Activated T-helper 17 cell treated with anti-CD3 and anti-CD28 coated beads, Interleukin-2, amount 50 U/mL, for 72 hours (primary cell): Measurements from ENCODE around the gene KRTAP10-6. TPM values are rescaled to one million over a fixed set of nuclear protein-coding genes. Genes with fewer than 3 reads are reported as not detected.
"Not testable (repeated sequence)": the region's sequence is repeated elsewhere in the genome, so short reads cannot be mapped to it uniquely, and the experiment has no call there.

Source experiments
- ATAC-seq: fragments of 150-1000 bp; cut with Tn5 transposase; replicated peaks from 2 replicates; pipeline ENCODE4 v1.10.0; 2021; ENCODE audit warnings: mild to moderate bottlenecking, moderate library complexity
- H3K27ac Mint-ChIP-seq: one replicate; pipeline ENCODE4 v1.8.0; 2022; ENCODE audit warnings: mixed read lengths
- H3K27me3 Mint-ChIP-seq: one replicate; pipeline ENCODE4 v1.8.0; 2022; ENCODE audit warnings: mixed read lengths
- H3K36me3 Mint-ChIP-seq: one replicate; pipeline ENCODE4 v1.8.0; 2022; ENCODE audit warnings: low read depth, mild to moderate bottlenecking, mixed read lengths
- H3K4me1 Mint-ChIP-seq: one replicate; pipeline ENCODE4 v1.8.0; 2022; ENCODE audit warnings: mixed read lengths
- H3K4me3 Mint-ChIP-seq: one replicate; pipeline ENCODE4 v1.8.0; 2022; ENCODE audit warnings: mild to moderate bottlenecking, mixed read lengths
- H3K9me3 Mint-ChIP-seq: one replicate; pipeline ENCODE4 v1.8.0; 2022; ENCODE audit warnings: mixed read lengths
- total RNA-seq, 2 donors: library from RNA; stranded (reverse); gene quantifications; one replicate each; pipeline ENCODE4 v1.2.3, GENCODE V29; 2022

KRTAP10-6 gene
- total RNA-seq = not detected

DNA sequence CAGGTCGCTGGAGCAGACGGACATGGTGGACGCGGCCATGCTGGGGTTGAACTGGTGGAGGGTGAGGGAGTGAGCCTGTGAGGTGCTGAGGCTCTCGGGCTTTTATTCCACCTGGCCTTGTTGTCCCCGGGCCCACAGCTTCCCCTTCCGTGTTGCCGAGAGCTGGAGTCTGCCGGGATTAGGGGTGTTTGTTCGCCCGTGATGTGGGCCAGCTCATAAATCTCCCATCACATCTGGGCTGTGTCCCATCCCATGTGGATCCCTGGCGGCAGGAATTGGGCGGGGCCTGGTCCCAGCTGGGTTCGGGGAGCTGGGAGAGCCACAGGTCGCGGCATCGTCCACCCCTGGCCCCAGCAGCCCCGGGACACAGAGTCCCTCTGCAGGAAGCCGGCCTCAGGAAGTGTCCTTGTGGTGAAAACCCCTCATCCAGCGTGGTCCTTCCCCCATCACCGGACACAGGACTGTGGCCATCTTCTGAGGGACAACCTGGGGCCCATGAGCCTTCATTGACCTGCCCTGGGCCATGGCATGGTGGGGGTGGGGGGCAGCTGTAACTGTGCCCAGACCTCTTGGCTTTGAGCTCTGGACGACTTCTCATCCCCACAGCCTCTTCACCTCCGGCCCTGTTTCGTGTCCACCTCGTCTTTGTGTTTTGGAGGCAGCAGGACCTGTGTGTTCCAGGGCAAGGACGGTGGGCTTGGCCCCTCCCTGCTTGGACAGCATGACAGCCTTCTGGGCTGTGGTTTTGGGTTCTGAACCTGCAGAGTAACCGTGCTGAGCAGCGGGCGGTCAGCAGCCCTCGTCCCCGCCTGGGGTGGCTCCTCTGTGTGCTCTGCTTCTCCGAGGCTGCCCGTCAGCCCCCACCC, at the start of gene KRTAP10-6:
Gene KRTAP10-6 (minus strand): TSS at position 60 of the 866 bp plus-strand sequence. CDS start 21 bp downstream, at position 39.
- Mint-ChIP-seq H3K27ac (no peak within 1 kb of the TSS), H3K9me3 (no peaks in the 10 kb centered on the region), H3K36me3 (no peaks in the 10 kb centered on the region), H3K27me3 (peaks cover 3% of the 10 kb centered on the region), H3K4me3 (no peak within 1 kb of the TSS), H3K4me1 (no peaks in the 10 kb centered on the region)
- ATAC-seq = no peak

DNA sequence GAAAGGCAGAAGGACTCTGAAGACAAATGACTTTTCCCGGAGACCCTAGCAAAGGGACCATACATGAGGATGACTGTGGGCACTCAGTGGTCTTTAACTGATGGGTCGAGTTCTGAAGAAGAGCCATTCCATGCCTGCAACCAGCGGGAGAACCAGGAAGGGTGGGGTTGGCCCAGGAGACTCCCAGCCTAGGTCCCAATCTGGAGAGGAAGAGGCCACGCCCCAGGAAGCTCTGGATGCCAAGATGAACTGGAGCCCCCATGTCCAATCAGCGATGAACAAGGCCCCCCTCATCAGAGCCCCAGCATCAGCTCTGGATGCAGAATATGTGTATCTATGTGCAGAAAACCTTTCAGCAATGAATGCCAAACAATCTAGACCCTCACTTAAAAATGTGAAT, 48.5 kb upstream of the KRTAP10-6 start:
- no peak overlapping the region for H3K4me3 Mint-ChIP-seq
- H3K9me3 Mint-ChIP-seq = peaks cover 25% of the 10 kb centered on the region
- no peak overlapping the region for H3K27ac Mint-ChIP-seq
- no peak for ATAC-seq
- H3K4me1 Mint-ChIP-seq = peaks cover 5% of the 10 kb centered on the region
- no peaks in the 10 kb centered on the region for H3K36me3 Mint-ChIP-seq
- H3K27me3 Mint-ChIP-seq = peaks cover 10% of the 10 kb centered on the region

DNA sequence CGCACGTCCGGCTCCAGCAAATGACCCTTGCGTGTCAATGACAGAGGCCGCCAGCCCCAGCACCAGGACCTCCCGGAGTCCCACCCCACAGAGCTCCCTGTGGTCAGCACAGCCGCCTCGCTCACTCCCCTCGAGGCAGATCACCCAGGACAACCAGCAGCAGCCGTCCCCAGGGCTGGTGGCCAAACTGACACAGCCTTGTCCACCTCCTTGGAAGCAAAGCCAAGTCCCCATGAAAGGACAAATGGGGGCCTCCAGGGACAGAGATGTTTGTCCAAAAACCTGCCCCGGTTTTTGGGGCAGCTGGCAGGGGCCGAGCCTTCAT, 47.0 kb upstream of the KRTAP10-6 start:
- H3K27ac Mint-ChIP-seq = no peak overlapping the region
- peaks cover 5% of the 10 kb centered on the region for H3K4me1 Mint-ChIP-seq
- ATAC-seq = no peak
- no peak overlapping the region for H3K4me3 Mint-ChIP-seq
- H3K9me3 Mint-ChIP-seq = peaks cover 17% of the 10 kb centered on the region
- no peaks in the 10 kb centered on the region for H3K36me3 Mint-ChIP-seq
- peaks cover 10% of the 10 kb centered on the region for H3K27me3 Mint-ChIP-seq

DNA sequence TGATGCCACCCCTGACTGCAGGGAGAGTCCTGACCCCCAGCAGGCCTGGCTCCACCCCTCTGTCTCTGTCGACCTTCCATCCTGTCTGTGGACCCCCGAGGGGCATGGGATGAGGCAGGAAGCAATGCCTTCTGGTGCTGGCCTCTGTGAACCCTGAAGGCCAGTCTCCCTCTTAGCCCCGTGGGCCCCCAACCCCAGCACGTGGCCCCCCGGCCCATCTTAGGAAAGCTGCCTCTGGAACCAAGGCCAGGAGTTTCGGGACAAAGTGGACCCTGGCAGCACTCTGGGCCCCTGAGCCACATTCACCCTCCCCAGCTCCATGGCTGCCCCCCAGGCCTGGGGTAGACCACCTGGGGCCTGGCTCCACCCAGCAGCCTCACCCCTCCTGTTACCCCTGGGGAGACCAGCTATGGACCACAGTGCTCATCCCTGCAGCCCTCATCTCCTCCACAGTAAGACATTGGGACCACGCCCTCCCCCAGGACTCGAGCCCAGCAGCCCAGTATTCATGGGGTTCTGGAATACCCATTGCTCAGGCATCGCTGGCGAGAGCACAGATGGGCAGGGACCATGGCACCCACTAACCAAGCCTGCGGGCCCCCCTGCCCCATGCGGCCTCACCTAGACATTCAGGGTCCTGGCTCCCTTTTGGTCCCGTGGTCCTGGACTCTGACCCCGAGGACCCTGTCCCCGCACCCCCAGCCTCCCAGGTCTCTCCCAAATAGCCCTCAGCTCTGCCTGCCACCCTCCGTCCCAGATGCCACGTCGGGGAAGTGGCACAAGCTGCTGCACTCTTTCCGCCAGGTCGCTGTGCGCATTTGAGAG, 46.4 kb upstream of the KRTAP10-6 start:
- not testable (repeated sequence) for ATAC-seq, H3K36me3 Mint-ChIP-seq, H3K4me1 Mint-ChIP-seq, H3K27ac Mint-ChIP-seq, H3K27me3 Mint-ChIP-seq, H3K4me3 Mint-ChIP-seq
- peaks cover 13% of the 10 kb centered on the region for H3K9me3 Mint-ChIP-seq

DNA sequence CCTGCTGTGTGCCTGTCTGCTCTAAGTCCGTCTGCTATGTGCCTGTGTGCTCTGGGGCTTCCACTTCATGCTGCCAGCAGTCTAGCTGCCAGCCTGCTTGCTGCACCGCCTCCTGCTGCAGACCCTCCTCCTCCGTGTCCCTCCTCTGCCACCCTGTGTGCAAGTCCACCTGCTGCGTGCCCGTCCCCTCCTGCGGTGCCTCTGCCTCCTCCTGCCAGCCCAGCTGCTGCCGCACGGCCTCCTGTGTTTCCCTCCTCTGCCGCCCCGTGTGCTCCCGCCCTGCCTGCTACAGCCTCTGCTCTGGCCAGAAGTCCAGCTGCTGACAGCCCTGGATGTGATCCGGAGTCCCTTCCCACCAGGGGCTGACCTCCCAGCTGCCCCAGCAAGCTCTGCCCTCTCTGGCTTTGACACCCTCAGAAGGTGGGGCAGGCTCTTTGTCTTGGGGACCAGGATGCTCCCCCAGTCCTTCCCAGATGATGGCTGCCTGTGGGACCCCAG, 45.6 kb upstream of the KRTAP10-6 start:
- H3K36me3 Mint-ChIP-seq, H3K27ac Mint-ChIP-seq, H3K9me3 Mint-ChIP-seq, H3K4me3 Mint-ChIP-seq, ATAC-seq, H3K27me3 Mint-ChIP-seq, H3K4me1 Mint-ChIP-seq: not testable (repeated sequence)

- Mint-ChIP-seq H3K4me3 (no peak within 1 kb of the TSS), H3K4me1 (peaks cover 5% of the 10 kb centered on the region), H3K36me3 (no peaks in the 10 kb centered on the region), H3K27ac (no peak within 1 kb of the TSS), H3K9me3 (peaks cover 9% of the 10 kb centered on the region), H3K27me3 (peaks cover 10% of the 10 kb centered on the region)
- no peak for ATAC-seq
These were observed 44.9 kb upstream of the KRTAP10-6 start, which contains the start of gene KRTAP10-10 for GRCh38 chr21:44637018-44637850. Gene KRTAP10-10, plus strand, starts transcription at chr21:44637356. Its CDS starts 62 bp downstream, at chr21:44637418.

DNA sequence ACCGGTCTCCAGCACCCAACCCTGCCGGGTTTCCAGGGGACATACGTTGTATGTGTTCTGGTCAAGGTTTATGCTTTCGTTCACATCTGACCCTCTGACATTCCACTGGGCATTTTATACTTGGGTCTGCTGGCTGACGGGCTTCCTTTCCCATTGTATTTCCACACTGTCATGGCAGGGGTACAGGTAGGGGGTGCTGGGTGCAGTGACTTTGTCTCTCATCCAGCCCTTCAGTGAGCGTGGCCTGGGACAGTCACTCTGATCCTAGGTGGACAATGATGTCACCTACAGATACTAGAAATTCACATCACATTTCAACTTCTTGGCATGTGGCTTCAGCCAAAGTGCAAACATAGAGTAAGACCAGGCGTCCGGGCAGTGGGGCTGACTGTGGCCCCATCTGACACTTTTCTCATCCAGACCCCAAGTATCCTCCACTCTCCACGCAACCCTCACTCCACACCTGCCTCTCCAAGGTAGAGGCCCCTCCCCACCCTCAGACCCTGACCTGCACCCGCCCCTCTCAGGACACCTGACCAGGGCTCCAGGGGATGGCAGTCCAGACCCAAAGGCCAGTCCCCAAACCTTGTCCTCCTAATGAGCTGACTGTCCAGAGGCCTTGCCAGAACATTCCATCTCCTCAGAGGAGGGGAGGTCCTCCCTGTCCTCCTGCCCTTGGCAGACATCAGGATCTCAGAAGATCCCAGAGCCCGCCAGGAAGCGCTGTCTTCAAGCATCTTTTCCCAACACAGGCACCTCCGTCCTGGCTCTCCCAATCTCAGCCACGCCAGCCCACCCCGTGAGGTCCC, 44.1 kb upstream of the KRTAP10-6 start:
- Mint-ChIP-seq H3K4me3 (no peak overlapping the region), H3K36me3 (no peaks in the 10 kb centered on the region), H3K4me1 (peaks cover 5% of the 10 kb centered on the region), H3K9me3 (peaks cover 15% of the 10 kb centered on the region), H3K27me3 (peaks cover 10% of the 10 kb centered on the region), H3K27ac (no peak overlapping the region)
- no peak for ATAC-seq

DNA sequence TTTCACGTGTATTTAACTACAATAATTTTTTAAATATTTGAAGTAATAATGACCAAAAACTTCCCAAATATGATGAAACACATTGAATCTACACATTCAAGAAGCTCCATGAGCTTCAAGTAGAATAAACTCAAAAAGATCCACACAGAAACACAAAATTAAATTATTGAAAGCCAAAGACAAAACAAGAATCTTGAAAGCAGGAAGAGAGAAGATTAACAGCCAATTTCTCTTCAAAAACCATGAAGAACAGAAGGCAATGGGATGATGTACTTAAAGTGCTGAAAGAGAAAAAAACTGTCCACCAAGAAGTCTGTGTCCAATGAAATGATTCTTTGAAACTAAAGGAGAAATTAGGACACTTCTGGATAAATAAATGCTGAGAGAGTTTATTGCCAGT, 39.8 kb upstream of the KRTAP10-6 start:
- H3K4me1 Mint-ChIP-seq = peaks cover 20% of the 10 kb centered on the region
- peaks cover 26% of the 10 kb centered on the region for H3K9me3 Mint-ChIP-seq
- H3K27me3 Mint-ChIP-seq = no peaks in the 10 kb centered on the region
- no peaks in the 10 kb centered on the region for H3K36me3 Mint-ChIP-seq
- no peak for ATAC-seq
- H3K27ac Mint-ChIP-seq = no peak overlapping the region
- no peak overlapping the region for H3K4me3 Mint-ChIP-seq

GRCh38 chr21:44630440-44630839, 38.1 kb upstream of the KRTAP10-6 start:
- no peak for ATAC-seq
- H3K27ac Mint-ChIP-seq = peak overlapping the region; percentile 11
- H3K4me3 Mint-ChIP-seq = no peak overlapping the region
- H3K27me3 Mint-ChIP-seq = no peaks in the 10 kb centered on the region
- H3K36me3 Mint-ChIP-seq = no peaks in the 10 kb centered on the region
- peaks cover 20% of the 10 kb centered on the region for H3K4me1 Mint-ChIP-seq
- peaks cover 26% of the 10 kb centered on the region for H3K9me3 Mint-ChIP-seq

DNA sequence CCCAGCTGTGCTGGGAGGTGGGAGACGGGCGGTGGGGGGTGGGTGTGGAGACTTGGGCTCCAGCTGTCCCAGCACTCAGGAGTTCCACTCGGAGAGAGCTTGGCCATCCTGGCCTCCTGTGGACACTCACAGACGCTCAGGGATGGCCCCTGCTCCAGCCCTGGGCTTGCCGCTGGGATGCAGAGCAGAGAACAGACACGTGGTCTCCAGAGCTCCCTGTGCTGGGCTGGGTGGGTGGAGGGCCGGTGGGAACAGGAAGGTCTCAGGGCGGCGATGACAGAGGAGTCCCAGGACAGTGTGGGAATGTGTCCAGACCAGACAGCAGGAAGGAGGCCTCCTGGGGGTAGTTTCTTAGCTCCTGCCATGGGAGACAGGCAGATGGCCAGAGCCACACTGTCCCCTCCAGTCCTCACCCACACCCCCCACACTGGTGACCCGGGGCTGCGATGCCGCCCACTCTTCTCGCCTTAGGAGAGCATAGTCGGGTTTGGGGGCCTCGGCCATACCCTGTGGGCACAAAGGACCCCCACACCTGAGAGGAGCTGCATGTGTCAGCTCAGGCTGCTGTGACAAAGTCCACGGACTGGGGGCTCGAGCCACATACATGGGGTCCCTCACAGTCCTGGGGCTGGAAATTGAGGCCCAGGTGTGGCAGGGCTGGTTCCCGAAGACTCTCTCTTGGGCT, 36.5 kb upstream of the KRTAP10-6 start:
- H3K4me1 Mint-ChIP-seq = peaks cover 20% of the 10 kb centered on the region
- H3K36me3 Mint-ChIP-seq = no peaks in the 10 kb centered on the region
- no peak overlapping the region for H3K4me3 Mint-ChIP-seq
- H3K9me3 Mint-ChIP-seq = peaks cover 36% of the 10 kb centered on the region
- H3K27ac Mint-ChIP-seq = no peak overlapping the region
- H3K27me3 Mint-ChIP-seq = no peaks in the 10 kb centered on the region
- ATAC-seq = no peak

DNA sequence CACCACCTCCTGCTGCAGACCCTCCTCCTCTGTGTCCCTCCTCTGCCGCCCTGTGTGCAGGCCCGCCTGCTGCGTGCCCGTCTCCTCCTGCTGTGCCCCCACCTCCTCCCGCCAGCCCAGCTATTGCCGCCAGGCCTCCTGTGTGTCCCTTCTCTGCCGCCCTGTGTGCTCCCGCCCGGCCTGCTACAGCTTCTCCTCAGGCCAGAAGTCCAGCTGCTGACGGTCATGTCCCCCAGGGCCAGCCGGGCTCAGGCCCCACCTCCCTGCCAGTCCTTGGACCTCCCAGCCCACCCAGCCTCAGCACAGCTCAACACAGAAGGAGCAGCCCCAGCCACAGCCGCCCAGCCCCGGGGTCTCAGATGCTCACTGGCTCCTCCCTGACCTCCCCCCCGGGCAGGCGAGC, 35.5 kb upstream of the KRTAP10-6 start:
- Mint-ChIP-seq H3K9me3 (peaks cover 42% of the 10 kb centered on the region), H3K4me1 (peaks cover 20% of the 10 kb centered on the region)
- H3K27me3 Mint-ChIP-seq, H3K36me3 Mint-ChIP-seq, ATAC-seq, H3K4me3 Mint-ChIP-seq, H3K27ac Mint-ChIP-seq: not testable (repeated sequence)

DNA sequence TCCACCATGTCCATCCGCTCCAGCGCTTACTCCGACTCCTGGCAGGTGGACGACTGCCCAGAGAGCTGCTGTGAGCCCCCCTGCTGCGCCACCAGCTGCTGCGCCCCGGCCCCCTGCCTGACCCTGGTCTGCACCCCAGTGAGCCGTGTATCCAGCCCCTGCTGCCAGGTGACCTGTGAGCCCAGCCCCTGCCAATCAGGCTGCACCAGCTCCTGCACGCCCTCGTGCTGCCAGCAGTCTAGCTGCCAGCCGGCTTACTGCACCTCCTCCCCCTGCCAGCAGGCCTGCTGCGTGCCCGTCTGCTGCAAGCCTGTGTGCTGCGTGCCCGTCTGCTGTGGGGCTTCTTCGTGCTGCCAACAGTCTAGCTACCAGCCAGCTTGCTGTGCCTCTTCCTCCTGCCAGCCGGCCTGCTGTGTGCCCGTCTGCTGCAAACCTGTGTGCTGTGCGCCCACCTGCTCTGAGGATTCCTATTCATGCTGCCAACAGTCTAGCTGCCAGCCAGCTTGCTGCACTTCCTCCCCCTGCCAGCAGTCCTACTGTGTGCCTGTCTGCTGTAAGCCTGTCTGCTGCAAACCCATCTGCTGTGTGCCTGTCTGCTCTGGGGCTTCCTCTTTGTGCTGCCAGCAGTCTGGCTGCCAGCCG, 35.0 kb upstream of the KRTAP10-6 start:
- not testable (repeated sequence) for H3K27me3 Mint-ChIP-seq, H3K36me3 Mint-ChIP-seq, H3K4me3 Mint-ChIP-seq, H3K27ac Mint-ChIP-seq, ATAC-seq
- peaks cover 41% of the 10 kb centered on the region for H3K9me3 Mint-ChIP-seq
- H3K4me1 Mint-ChIP-seq = peaks cover 20% of the 10 kb centered on the region

GRCh38 chr21:44626673-44627143, 34.4 kb upstream of the KRTAP10-6 start, which contains the start of gene KRTAP10-9:
Gene KRTAP10-9, plus strand, starts transcription at chr21:44627093. Its CDS starts 79 bp downstream, at chr21:44627172.
- Mint-ChIP-seq H3K27me3 (no peaks in the 10 kb centered on the region), H3K9me3 (peaks cover 35% of the 10 kb centered on the region), H3K4me3 (no peak within 1 kb of the TSS)

More at GRCh38 chr21:44626673-44627143, 34.4 kb upstream of the KRTAP10-6 start, which contains the start of gene KRTAP10-9:
- Mint-ChIP-seq H3K27ac (no peak within 1 kb of the TSS), H3K36me3 (no peaks in the 10 kb centered on the region), H3K4me1 (peaks cover 20% of the 10 kb centered on the region)
- no peak for ATAC-seq
